Activated CD4-positive, alpha-beta T cell treated with anti-CD3 and anti-CD28 coated beads, Interleukin-2, amount 50 U/mL, for 24 hours (primary cell): Measurements from ENCODE around the gene IRF2.

Experiments
- DNase-seq, 2 donors: peaks; one replicate each; pipeline ENCODE4 v3.0.0-alpha.2; 2020; ENCODE audit warnings: low read depth in 1 of 2, low spot score in 1 of 2

The IRF2 gene

DNA sequence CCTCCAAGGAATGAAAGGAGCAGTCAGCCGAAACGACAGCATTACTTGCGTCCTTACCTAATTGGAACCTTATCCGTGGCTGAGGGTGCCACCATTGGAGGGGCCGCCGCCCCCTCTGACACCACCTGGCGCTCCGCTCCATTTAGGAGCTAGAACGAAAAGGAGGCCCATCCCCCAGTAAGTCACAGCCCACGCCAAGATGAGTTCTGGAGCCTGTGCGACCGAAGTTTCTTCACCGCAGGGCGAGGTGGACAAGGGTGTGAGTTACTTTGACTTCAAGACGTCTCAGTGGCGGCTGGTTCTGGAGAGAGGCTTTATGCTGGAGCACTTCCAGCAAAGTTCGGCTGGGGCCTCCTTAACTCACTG, 729 bp upstream of the IRF2 start:
- peak in 1 of 2 donors; percentile 65 for DNase-seq

- peak; percentile 30 to 41 for DNase-seq
Measured at GRCh38 chr4:184473499-184474262, 669 bp downstream of the IRF2 start.

- no peak for DNase-seq
Measured at GRCh38 chr4:184472614-184473498, 1.5 kb downstream of the IRF2 start.

DNA sequence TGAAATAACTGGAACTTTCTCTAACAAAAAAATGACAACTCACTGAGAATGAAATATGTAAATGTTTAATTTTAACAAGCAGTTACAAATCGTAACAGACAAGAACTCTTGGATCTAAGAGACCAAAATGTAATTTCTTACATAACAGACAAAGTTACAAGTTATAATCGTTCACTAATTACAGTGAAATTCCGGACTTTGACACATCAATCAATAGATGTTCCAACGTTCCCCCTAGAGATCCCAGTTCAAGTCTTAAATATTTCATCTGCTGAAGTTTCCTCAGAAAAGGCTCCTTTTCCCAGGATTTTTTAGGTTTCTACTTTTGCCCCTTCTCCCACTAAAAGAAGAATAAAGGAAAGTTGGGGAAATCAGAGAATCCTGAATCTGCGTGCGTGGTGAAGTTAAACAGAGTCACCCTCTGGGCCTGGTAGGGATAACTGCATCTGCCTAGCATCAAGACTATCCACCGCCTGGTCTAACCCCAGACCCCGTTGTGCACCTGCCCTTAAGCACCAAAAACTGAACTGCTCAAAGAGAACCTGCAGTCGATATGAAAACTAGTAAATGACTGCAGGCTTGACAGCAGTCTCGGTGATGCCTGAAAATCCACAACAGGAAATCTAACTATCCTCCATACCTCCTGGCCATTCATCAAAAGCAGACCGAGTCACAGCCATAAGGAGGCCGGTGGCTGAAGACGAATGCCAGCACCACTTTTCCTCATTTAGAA, 2.3 kb downstream of the IRF2 start:
- DNase-seq, result no peak

GRCh38 chr4:184470785-184471110, 3.6 kb downstream of the IRF2 start:
- DNase-seq, result no peak

DNA sequence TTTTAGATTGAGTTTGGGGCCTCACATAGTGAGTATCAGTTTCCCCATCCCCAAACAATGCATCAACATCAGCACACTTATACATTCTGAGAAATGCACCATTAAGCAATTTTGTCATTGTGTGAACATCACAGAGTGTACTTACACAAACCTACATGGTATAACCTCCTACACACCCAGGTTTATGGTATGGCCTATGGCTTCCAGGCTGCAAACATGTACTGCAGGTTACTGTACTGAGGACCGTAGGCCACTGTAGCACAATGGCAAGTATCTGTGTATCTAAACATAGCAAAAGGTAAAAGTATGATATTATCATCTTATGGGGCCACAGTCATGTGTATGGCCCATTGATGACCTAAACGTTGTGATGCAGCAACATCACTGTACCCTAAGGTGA, 7.7 kb downstream of the IRF2 start:
- no peak for DNase-seq

DNA sequence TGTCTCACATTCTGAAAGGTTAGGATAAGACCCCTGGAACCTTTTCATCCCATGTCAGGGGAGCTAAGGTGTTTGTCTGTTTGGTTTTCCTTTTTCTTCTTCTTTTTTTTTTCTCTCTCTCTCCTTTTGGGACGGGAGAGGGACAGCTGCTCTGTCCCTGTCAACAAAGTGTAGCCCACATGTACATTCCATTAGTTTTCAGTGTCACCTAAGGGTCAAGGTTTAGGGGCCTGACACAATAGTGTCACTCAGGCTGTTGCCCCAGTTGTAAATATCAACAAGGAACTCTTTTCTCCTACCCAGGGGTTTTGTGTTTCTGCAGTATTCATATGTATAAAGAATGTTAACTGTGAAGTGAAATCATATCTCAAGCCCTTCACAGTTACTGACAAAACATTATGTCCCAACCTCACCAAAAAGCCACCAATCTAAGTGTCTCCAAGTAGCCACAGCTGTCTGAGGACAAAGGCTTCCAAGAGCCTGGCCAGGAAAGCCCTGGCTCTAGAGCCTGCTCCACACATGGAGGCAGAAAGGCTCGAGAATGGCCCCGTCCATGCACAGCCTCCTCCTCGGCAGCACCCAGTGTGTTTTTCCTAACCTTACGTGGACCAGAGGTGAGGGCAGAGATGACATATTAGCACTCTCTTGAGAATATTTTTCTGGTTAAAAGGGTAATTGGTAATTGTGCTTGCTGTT, 9.4 kb downstream of the IRF2 start:
- no peak for DNase-seq

DNA sequence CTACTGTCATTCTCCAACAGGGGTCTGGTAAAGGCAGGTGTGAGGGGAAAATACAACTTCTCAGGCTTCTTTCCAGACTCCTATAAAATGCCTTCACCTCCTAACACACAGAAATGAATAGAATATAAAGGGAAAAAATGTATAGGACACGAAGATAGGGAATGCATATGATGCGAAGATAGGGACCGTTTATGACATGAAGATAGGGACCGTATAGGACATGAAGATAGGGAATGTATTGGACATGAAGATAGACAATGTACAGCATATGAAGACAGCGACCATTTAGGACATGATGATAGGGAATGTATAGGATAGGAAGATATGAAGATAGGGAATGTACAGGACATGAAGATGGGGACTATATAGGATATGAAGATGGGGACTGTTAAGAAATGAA, 10.5 kb downstream of the IRF2 start:
- no peak for DNase-seq

DNA sequence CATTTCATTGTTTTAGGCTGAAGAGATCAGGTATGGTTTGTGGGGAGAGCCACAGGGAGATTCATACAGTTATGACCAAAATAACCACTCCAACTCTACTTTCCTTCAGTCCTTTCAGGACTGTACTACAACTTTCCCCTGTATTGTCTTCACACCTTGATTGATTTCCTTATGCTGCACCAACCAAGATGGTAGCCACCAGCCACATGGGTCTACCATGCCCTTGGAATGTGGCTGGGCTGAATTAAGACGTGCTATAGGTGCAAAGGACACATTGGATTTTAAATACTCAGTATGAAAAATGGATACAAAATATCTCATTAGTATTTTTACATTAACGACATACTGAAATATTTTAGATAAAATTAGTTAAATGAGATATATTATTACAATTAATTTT, 11.2 kb downstream of the IRF2 start:
- no peak for DNase-seq

DNA sequence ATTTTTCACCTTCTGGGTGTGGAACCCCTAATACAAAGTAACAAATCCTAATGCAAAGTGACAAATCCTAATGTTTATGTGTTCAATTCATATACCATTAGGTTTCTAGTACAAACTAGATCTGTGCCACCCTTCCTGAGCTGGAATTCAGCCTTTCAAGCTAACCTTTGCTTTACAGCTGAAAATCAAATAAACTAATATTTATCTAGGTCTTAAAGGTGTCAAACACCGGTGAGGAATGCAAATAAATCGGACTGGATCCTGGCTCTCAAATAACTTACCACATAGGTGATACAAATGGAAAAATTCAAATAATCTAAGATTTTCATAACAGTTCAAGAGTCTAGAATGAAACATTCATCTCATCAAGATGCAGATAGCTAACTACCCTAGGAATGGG, 11.6 kb downstream of the IRF2 start:
- no peak for DNase-seq

- DNase-seq, result no peak
Measured at GRCh38 chr4:184461711-184462441, 12.5 kb downstream of the IRF2 start.

- no peak for DNase-seq
Measured at GRCh38 chr4:184460499-184461285, 13.7 kb downstream of the IRF2 start.

- DNase-seq, result no peak
Measured at GRCh38 chr4:184459413-184459812, 14.9 kb downstream of the IRF2 start.

DNA sequence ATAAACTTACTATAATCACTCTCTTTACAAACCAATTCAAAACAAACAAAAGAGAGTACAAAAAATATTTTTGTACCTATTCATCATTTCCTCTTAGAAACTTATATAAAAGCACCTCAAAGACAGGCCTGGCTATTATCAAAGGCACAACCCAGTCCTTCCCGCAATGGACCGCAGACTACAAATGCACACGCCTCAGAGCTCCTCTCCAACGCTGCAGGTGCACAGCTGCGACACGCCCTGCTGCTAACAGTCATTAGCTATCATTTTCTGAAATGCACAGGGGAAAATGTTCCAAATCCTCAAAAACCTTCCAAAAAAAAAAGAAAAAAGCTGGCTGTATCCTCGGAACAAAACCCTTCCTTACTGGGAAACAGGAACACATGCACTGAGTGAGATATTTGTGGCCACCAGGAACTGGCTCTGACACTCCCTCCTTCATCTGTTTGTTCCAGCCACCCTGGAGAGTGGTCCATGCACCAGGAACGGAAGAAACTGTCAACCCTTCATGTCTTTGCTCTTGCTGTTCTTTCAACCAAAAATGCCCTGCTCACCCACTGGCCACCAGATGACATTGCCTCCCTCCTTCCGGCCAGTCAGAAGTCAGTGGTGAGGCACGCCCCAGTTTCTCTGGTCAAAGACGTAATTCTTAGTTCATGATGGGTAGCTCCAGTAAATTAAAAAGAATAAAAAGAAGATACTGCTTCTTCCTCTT, 16.7 kb downstream of the IRF2 start:
- no peak for DNase-seq

DNA sequence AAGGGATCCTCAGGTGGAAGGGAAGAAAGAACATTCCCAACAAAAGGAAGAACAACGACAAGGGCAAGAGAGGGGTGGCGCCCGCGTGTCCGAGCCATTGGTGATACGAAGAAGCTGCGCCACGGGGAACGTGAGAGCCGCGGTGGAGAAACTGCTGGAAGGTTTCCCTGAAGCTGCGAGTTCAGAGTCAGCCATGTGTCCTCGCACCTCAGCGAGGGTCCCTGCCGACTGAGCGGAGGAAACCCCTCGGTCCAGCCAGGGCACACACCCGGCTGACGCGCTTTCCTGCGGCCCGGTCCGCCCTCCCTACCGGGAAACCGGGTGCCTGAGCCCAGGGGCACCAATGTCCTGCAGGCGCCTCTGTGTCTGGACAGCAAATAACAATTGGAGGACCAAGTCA, 18.0 kb downstream of the IRF2 start:
- DNase-seq, result no peak

GRCh38 chr4:184455299-184455698, 19.1 kb downstream of the IRF2 start:
- DNase-seq, result no peak

DNA sequence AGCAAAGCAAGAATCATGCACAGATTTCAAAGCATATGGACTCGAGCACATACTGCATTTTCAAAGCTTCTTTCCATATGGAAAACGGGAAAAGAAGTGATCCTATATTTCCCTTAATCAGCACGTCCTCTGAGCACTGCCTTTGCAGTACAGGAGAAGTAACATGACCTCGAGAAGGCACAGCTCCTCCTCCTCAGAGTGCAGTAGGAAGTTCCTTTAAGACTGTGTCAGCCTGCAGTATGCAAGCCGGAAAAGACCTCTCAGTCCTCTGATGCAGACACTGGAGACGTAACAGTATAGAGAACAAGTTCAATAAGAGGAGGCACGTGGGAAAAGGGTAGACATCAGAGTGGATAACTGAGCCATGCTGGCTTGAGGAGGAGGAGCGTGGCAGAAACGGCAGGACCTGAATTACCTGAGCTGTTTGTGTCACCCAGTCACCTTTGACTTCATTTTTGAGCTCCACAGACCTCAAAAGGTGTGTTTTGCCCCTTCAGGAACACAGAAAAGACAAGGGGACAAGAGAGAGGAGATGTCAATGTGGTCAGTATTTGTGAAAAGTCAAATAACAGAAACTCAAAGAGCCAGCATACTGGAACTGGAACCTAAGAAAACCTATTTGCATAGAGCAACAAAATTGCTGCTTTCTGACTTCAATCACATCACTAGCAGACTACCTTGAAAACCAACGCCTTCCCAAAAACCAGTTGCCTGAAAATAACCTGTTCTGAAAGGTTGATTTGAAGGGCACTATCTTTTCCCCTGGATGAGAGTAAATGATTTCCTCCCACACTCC, 20.8 kb downstream of the IRF2 start:
- DNase-seq, result peak in 1 of 2 donors; percentile 40

DNA sequence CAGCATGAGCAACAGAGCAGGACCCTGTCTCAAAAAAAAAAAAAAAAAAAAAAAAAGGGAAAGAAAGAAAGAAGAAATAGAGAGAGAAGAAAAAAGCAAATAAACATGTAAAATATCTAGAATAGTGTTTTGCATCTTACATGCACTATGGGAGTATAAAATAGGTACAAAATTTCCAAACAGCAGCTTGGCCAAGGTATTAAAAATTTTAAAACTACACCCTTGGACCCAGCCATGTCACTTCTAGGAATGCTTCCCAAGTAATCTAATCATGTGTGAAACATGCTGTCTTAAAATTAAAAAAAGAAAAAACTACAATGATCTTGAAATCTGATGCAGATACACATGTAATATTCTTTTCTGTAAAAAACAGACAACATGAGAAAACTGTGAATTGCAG, 21.6 kb downstream of the IRF2 start:
- no peak for DNase-seq
